ENCODE results near the gene MUC5AC.

MUC5AC gene

GRCh38 chr11:1197886-1198560 lies 40.3 kb downstream of the MUC5AC start:
- no peak for DNase-seq

DNA sequence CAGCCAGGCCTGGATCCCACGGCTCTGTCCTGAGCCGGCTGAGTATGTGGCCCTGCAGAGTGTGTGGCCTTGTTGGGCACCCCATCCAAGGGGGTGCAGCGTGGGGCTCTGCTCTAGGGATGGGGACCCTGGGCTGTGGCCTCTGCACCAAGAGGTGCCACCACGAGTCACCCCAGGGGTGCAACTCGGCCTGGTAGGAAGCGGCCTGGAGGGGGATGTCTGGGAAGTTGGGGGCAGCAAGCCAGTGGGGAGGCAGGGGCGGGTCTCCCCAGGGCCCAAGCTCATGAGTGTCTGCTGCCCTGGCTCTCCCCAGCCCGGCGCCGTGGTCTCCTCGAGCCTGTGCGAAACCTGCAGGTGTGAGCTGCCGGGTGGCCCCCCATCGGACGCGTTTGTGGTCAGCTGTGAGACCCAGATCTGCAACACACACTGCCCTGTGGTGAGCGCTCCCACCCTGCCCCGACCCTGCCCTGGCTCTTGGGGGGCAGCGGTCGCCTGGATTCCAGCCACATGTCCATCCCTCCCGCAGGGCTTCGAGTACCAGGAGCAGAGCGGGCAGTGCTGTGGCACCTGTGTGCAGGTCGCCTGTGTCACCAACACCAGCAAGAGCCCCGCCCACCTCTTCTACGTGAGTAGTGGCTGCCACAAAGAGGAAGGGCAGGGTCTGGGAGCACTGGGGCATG lies 40.9 kb downstream of the MUC5AC start:
- no peak for DNase-seq

GRCh38 chr11:1199241-1199750 lies 41.5 kb downstream of the MUC5AC start:
- DNase-seq = no peak

- DNase-seq = no peak
Observed at GRCh38 chr11:1199751-1200610, 42.2 kb downstream of the MUC5AC start.

GRCh38 chr11:1200611-1201191 lies 42.9 kb downstream of the MUC5AC start:
- no peak for DNase-seq

DNA sequence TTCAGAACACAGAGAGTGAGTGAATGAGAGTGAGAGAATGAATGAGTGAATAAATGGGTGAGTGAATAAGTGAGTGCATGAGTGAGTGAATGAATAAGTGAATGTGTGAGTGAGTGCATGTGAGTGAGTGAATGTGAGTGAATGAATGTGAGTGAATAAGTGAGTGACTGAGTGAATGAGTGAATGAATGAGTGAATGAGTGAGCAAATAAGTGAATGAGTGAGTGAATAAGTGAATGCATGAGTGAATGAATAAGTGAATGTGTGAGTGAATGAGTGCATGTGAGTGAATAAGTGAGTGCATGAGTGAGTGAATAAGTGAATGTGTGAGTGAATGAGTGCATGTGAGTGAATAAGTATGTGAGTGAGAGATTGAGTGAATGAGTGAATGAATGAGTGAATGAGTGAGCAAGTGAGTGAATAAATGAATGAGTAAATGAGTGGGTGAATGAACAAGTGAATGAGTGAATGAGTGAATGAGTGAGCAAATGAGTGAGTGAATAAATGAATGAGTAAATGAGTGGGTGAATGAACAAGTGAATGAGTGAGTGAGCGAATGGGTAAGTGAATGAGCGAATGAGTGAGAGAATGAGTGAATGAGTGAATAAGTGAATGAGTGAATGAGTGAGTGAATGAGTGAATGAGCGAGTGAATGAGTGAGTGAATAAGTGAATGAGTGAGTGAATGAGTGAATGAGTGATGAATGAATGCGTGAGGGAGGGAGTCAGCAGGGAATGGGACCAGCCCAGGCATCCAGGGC lies 43.8 kb downstream of the MUC5AC start:
- no peak for DNase-seq

GRCh38 chr11:1202154-1202775 lies 44.5 kb downstream of the MUC5AC start:
- DNase-seq = no peak

- peak; percentile 53 for DNase-seq
Observed at GRCh38 chr11:1202776-1203504, 45.2 kb downstream of the MUC5AC start.

DNA sequence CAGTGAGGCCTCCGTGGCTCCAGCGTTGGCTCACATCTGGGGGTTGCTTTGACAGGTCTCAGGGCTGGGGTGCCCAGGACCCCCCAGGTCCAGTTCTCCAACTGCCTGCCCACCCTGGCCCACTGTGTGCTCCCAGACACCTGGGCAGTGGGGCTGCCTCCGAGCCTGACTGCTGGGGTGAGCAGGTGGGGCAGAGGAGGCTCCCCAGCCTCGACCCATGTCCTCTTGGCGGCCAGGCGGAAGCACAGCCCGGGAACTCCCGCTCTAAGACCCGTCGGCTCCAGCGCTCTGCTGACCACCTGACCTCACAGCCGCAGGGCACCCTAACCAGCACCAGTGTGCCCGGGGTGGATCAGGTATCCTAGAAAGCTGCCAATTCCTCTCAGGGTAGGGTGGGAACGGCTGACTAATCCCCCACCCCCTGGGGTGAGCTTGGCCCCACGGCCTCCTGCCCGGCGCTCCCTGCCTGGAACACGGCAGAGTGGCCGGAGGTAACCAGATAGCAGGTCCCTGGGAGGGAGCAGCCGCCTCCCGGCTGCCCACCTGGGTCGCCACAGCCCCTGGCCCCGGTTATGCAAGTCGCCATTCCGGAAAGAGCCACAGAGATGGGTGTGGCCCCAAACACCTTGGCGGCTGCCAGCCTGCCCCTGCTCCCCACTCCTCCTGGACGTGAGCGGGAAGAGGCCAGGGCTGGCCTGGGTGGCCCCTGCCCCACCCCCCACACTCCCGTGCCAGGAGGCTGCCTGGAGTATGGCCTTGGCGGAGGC lies 45.9 kb downstream of the MUC5AC start:
- no peak for DNase-seq

DNA sequence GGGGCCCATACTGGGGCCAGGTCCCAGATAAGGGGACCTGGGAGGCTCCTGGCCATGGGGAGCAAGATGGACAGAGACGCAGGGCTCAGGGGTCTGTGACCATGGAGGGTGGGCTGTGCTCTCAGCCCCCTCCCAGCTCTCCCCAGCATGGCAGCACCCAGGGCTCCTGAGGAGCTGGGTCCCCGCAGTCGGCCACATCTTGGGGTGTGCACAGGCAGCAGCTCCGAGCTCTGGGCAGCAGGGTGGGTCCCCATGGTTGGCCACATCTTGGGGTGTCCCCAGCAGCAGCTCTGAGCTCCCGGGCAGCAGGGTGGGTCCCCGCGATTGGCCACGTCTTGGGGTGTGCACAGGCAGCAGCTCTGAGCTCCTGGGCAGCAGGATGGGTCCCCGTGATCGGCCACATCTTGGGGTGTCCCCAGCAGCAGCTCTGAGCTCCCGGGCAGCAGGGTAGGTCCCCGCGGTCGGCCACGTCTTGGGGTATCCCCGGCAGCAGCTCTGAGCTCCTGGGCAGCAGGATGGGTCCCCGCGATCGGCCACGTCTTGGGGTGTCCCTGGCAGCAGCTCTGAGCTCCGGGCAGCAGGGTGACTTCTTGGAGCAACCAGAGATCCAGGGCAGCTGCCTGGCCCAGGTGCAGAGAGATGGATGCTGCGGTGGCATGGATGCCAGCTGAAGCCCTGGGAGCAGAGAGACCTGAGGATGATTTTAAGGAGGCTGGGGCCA lies 46.8 kb downstream of the MUC5AC start:
- no peak for DNase-seq

- DNase-seq = no peak
Observed at GRCh38 chr11:1205121-1205986, 47.6 kb downstream of the MUC5AC start.

DNA sequence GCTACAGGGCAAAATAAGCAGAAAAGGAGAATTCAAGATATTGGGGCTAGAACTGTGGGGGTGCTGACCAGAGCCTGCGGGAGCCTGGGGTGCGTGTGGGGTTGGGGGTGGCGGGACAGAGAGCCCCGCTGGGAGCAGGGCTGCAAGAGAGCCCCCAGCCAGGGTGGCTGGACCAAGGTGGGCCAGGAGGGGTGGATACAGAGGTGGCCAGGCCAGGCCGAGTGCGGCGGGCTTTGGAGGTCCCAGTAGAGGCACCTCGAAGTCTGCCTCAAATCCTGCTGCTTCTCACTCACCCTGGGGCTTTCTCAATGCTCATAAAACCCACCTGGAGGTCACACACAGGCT lies 48.2 kb downstream of the MUC5AC start:
- no peak for DNase-seq

DNA sequence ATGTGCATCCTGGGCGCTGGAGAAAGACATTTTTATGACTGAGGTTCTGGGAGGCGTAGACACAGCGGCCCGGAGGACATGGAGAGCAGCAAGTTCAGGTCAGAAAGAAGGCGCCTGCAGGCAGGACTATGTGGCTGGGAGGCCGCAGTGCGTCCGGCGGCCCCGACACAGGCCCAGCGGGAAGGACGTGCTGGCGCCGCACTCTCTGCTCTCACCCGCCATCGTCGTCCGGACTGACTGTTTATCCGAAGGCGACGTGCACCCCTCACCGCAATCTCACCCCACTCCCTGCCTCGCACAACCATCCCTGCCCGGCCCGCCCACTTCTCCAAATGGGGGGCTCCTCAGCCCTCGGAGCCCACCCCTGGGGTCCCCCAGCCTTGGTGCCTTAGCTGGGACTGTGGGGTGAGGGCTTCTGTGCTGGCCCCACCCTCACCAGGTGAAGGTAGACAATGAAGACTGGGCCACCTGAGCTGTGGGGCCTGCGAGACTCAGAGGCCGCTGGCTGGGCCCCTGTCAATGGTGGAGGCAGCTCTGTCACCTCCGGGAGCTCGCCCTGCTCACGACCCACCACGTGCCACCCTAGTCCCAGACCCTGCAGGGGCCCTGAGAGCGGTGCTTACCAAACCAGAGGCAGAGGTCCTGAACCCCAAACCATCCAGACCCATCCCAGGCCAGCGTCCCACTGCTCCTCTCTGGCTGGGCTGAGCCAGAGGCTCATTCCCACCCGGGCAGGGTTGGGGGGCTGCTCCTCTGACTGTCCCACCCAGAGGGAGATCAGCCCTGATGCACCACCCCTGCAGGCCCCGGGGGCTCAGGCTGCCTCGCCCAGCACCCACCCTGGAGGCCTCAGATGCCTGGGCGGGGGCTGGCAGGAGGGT lies 48.9 kb downstream of the MUC5AC start:
- no peak for DNase-seq

GRCh38 chr11:1207401-1208143 lies 49.8 kb downstream of the MUC5AC start:
- DNase-seq = no peak

GRCh38 chr11:1208144-1208393 lies 50.3 kb downstream of the MUC5AC start:
- no peak for DNase-seq

- DNase-seq = no peak
Observed at GRCh38 chr11:1208394-1209261, 50.9 kb downstream of the MUC5AC start.
